Measurements from ENCODE around the gene TP63.

DNA sequence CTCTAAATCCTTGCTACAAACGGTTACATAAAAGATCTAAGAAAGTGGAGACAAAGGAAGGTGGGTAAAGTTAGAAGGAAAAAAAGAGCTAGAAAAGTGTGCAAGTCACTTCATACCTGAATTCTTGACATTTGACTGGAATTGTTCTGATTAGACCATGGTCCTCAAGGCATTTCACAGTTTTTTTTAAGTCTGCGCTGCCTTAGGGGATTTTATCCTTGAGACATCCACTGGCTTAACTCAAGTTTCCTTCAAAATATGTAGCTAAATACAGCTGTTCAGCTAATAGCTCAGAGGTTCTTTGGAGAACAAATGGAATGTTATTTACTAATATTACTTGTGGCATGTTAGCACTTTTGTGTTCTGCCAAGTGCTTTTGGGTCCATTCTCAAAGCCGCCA is 236.9 kb downstream of the TP63 start:
- no peak for TF ChIP-seq POLR2A (IDR thresholded peaks at IDR 0.05)
- TF ChIP-seq, protein P1, sequence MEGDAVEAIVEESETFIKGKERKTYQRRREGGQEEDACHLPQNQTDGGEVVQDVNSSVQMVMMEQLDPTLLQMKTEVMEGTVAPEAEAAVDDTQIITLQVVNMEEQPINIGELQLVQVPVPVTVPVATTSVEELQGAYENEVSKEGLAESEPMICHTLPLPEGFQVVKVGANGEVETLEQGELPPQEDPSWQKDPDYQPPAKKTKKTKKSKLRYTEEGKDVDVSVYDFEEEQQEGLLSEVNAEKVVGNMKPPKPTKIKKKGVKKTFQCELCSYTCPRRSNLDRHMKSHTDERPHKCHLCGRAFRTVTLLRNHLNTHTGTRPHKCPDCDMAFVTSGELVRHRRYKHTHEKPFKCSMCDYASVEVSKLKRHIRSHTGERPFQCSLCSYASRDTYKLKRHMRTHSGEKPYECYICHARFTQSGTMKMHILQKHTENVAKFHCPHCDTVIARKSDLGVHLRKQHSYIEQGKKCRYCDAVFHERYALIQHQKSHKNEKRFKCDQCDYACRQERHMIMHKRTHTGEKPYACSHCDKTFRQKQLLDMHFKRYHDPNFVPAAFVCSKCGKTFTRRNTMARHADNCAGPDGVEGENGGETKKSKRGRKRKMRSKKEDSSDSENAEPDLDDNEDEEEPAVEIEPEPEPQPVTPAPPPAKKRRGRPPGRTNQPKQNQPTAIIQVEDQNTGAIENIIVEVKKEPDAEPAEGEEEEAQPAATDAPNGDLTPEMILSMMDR (IDR thresholded peaks at IDR 0.05) = no peak
